GM12878 (cell line): ENCODE measurements around the gene PCED1A.

Experiments
- TAF1 ChIP-seq: IDR thresholded peaks from 2 replicates; pipeline ENCODE4 v1.6.1; 2011; ENCODE audit warnings: mild to moderate bottlenecking, low read depth, low read length, borderline replicate concordance
- TF ChIP-seq, protein P1 (sequence below), 3 experiments: IDR thresholded peaks in 2 of 3; conservative IDR thresholded peaks in 1 of 3; 2 replicates each; pipeline ENCODE4 v1.5.1; 2011; ENCODE audit warnings: low read depth in 3 of 3, low read length in 3 of 3, mild to moderate bottlenecking in 3 of 3, control low read depth in 2 of 3, moderate library complexity in 2 of 3, inconsistent platforms in 1 of 3, mixed read lengths in 1 of 3; ENCODE audit not compliant: control insufficient read depth in 2 of 3, insufficient read depth in 1 of 3; ENCODE audit errors: extremely low read depth in 1 of 3

DNA sequence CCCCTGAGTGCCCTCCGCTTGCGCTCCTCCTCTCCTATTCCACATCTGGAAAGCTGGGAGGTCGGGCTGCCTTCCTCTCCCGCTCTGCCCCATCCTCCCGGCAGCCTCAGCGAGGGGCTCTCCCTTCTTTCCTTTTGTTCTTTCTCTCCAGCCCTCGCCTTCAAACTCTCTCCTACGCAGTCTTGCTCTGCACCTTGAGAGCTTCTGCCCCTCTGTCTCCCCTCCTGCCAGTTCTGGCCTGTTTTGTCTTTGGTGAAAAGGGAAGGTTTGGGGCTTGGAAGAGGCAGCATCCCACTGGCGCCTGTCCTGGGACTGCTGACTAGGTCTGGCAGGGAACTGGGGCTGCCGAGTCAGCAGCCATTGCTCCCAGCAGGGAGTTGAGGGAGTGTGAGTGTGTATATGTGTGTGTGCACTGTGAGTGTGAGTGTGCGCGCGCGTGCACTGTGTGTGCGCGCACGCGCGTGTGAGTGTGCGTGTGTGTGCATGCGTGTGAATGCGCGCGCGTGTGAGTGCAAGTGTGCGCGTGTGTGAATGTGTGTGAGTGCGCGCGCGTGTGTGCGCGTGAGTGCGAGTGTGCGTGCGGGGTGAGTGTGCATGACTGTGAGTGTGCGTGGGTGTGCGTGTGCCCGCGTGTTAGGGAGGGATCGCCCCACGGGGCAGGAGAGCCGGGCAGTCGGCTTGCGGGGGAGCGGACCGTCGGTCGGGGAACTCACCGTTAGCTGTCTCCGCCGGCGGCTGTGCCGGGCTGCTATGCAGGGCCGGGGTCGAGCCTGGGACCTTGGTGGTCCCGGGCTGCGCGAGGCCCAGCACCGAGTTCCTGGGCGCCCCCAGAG lies 40.6 kb downstream of the PCED1A start:
- TF ChIP-seq, protein P1, sequence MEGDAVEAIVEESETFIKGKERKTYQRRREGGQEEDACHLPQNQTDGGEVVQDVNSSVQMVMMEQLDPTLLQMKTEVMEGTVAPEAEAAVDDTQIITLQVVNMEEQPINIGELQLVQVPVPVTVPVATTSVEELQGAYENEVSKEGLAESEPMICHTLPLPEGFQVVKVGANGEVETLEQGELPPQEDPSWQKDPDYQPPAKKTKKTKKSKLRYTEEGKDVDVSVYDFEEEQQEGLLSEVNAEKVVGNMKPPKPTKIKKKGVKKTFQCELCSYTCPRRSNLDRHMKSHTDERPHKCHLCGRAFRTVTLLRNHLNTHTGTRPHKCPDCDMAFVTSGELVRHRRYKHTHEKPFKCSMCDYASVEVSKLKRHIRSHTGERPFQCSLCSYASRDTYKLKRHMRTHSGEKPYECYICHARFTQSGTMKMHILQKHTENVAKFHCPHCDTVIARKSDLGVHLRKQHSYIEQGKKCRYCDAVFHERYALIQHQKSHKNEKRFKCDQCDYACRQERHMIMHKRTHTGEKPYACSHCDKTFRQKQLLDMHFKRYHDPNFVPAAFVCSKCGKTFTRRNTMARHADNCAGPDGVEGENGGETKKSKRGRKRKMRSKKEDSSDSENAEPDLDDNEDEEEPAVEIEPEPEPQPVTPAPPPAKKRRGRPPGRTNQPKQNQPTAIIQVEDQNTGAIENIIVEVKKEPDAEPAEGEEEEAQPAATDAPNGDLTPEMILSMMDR (IDR thresholded peaks at IDR 0.05 in 2 of 3, conservative IDR thresholded peaks at IDR 0.05 in 1 of 3; ENCODE audit: control insufficient read depth in 2 of 3, extremely low read depth in 1 of 3, insufficient read depth in 1 of 3, low read depth in 3 of 3, low read length in 3 of 3): no peak
- TF ChIP-seq TAF1: no peak
